Nucleus accumbens (tissue), 56 donors: ENCODE data around the gene EFNA5.
"Not testable (repeated sequence)": the region's sequence is repeated elsewhere in the genome, so short reads cannot be mapped to it uniquely, and the experiment has no call there.

Experiments
- DNase-seq, 56 donors: peaks; one replicate each; lab custom pipeline; 2025; lab: John Stamatoyannopoulos, UW

Gene EFNA5

GRCh38 chr5:107502676-107503060 lies 168.1 kb downstream of the EFNA5 start:
- DNase-seq: no peak

DNA sequence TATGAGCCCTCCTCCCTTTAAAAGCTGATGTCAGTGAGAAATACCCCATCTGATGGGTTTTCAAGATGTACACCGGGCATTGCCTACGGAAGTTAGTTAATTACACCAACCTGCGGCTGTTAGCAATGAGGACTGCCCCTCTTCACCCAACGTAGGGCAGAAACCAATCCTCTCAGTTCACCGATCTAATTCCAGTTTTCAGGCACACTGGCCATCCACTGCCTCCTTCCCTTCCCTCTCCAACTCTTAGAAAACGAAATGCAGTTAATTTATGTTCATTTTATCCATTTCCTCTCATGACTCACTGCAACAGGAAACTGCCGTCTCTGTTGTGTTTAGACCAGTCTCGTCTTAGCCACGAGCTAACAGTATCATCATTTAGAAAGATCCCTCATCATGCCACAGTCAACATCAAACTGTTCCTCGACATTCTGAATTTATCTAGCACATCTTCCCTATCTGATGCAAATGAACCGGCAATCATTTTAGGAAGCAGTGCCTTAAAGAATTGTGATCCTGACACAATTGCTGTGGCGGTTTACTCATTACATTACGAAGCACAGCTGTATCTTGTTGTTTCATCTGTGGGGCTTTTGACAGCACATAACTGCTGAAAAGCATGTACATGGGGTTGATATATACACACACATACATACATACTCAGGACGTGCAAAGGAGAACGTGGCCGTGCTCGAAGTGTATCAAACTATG lies 168.6 kb downstream of the EFNA5 start:
- DNase-seq: no peak

DNA sequence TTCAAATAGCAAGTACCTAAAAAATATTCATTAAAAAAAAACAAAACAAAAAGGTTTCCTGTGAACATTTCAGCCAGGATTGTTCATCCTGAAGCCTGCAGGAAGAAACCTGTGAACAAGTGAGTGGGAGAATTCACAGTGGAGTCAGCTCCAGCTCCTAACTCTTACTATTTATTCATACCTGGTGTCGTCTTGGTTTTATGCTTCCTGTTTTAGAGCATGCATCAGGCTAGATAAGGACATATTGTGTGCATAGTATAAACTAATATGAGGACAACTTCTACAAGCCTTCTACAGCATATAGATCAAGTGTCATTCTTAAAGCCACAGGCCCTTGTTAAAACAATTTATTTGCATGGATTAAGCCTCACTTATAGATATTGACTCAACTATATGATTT lies 169.9 kb downstream of the EFNA5 start:
- no peak for DNase-seq

DNA sequence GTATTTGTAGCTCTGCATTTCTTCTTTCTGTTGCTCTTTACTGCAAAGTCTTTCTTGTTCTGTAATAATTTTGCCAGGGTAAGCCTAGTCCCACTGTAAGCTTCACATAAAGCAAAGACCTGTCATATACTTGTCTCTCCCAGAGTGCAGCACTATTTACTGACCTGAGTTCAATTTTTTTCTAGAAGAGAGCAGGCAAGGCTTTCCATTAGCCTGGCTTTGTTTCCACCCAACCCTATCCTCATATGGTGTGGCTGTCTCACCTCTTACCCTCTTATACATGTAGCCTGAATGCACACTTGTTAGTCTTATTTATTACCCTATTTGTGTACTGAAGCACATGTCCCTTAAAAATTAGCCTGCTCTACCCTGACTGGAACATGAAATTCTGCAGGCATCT lies 170.4 kb downstream of the EFNA5 start:
- no peak for DNase-seq

- no peak for DNase-seq
Measured at GRCh38 chr5:107499776-107500175, 171.0 kb downstream of the EFNA5 start.

DNA sequence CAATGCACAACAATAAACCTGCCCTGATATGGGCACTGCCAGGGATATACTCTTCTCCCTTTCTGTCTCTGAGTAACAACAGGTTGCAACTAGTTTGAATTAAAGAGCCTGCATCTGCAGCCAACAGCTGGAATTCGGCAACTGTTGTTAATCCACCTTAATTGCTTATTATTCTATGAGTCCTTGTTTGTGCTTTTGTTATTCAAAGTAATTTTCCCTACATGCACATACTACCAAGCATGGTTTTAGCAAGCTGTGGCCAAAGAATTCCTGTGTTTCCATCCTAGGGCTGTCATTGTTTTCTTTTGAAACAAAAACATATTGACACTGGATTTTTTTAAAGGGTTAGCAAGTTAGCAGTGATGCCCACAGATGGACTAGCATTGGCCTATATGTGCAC lies 171.5 kb downstream of the EFNA5 start:
- no peak for DNase-seq

GRCh38 chr5:107496466-107496865 lies 174.3 kb downstream of the EFNA5 start:
- DNase-seq: no peak

GRCh38 chr5:107494129-107494528 lies 176.6 kb downstream of the EFNA5 start:
- not testable (repeated sequence) for DNase-seq

- no peak for DNase-seq
Measured at GRCh38 chr5:107487056-107487542, 183.6 kb downstream of the EFNA5 start.

- no peak for DNase-seq
Measured at GRCh38 chr5:107486489-107486888, 184.2 kb downstream of the EFNA5 start.

- no peak for DNase-seq
Measured at GRCh38 chr5:107485184-107485583, 185.6 kb downstream of the EFNA5 start.

GRCh38 chr5:107484281-107484680 lies 186.5 kb downstream of the EFNA5 start:
- DNase-seq: no peak

DNA sequence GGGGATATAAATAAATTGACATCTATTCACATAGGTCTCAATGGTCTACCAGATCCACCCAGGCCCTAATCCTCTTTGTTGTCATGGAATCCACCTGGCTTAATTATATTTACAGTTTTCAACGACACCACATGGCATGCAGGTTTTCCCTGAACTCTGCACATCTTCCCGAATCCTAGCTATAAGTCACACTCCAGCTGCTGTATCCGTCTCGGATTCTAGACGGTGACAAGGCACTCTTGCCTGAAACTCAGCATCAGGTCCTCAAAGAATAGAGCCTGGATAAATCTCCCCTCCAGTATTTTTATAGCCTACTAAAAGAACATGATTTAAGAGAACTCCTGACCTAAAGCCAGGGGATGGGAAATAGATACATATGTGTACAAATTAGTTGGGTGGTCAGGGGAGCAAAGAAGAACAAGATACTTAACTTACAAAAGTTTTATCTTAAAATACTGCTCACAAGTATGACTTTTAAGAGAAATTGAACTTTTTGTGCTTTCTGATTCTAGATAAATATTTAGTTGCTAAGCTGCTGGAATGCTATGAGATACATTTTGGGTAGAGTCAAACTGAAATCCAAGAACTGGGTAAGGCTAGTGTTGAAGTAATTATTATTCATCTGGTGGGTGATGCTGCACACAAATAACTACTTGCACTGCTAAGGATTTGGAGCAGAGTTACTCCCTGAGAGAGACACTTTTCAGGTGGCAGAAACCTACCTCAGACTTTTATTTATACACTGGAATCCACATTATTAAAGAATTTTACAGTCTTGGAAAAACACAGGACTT lies 187.3 kb downstream of the EFNA5 start:
- DNase-seq: no peak

DNA sequence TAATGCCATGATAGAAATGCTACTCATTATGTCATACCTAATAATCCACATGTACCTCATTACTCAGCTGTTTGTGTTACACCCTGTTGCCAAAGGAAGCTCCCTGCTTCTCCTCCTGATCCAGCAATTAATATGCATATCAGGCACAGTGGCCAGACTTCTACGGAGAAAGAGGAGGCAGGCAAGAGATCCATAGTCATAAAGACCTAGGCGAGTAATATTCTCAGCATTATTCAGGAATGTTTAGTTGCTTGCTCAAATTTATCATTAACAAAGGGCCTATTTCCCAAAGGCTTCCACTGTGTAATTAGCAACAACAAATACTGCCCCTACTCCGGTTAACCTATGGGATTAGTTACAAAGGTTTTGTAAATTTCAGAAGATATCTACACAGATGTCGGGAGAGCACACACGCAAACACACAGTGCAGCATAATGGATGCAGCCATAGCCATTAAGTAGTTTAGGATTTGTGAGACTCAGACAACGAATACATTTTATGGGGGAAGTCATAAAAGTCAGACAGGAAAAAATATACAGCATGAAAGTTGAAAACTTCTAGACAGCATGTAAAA lies 192.6 kb downstream of the EFNA5 start:
- DNase-seq: no peak

GRCh38 chr5:107477492-107477891 lies 193.2 kb downstream of the EFNA5 start:
- DNase-seq: no peak

- no peak for DNase-seq
Measured at GRCh38 chr5:107476783-107477182, 194.0 kb downstream of the EFNA5 start.

DNA sequence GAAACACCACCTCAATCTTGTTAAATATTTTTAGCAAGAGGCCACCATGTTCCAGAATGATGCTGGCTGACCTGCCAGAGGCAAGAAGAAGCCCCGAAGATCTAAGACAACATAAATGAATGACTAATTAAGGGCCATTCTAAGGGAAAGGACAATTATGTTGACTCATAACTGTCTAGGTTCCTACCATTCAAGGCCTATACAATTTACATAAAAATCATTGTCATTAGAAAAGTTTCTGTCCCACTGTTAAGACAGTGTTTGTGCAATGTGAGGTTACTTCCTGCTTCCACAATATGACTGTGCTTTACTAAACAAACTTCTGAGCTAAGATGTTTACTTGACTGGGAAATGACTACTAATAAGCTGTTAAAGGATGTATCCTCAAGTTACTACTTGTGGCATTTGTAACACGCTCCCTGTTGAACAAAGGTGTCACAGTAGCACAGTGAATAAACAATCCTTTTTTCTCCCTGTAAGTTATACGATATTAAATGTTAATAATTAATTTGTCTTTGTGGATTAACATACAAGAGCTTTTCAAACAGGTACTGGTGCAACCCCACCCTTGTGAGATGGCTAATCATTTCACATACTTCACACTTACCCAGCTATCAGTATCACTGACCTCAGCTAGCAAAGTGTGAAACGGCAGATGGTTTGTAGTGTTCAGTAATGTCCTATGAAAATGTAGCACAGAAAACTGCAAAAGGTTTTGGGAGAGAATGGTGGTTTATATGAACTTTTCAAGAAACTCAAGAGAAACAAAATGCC lies 195.8 kb downstream of the EFNA5 start:
- no peak for DNase-seq

DNA sequence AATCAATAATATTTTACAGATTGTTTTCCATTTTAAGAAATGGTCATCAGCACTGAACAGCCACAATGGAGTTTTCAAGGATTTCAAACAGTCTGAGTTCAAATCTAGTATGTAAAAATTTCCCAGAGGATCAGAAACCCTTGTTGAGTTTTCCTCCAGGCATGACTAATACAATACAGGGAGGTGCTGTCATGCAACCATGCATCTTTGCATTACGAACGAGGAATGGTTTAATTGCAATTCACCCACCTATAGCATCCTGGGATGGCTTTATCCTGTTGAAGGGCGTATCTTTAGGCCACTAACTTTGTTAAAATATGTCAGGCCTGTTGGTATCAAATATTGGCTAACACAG lies 196.4 kb downstream of the EFNA5 start:
- DNase-seq: no peak

DNA sequence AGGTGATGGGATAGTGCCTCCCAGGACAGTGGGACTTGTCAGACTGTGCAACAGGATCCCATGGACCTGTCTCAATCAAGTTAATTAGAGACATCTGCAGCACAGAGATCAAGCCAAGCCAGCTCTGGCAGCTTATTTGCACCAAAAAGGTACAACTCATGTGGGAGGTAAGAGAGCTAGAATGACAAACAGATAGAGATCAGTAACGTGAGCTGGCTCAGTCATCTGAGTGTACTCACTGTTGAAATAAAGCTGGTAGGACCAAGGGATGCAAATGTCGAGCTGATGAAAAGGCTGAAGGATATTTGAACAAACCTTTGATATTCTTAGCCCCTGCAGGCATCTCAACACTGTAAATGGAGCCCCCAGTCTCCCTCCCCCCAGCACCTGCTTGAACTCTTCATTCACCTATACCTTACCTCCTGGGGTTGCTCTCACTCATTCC lies 198.1 kb downstream of the EFNA5 start:
- no peak for DNase-seq

DNA sequence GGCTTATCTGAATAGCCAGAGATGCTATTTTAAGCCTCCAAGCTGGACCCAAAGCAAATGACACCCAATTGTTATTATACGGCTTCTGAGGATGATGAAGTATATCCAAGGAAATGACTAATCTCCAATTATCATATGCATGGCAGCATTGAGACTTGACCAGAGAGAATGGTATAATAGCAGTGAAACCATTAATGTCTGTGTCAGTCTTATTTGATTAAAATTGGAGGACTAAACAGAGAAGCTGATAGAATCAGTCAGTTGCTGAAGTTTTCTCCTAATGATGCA lies 200.5 kb downstream of the EFNA5 start:
- no peak for DNase-seq
